IMR-90 (cell line): Measurements from ENCODE around the gene GREB1L. TPM values are rescaled to one million over a fixed set of nuclear protein-coding genes. Genes with fewer than 3 reads are reported as not detected.

Source experiments
- ATAC-seq: fragments of 200-7000 bp; cut with Tn5 transposase; 2 replicates; pipeline ENCODE4 v1.9.1; 2020; ENCODE audit warnings: low read depth, mild to moderate bottlenecking, moderate library complexity
- BruUV-seq: library from RNA; stranded (reverse); fragments of 400-500 nt; replicated peaks from 2 replicates; lab custom pipeline; 2021; lab: Mats Ljungman, UMichigan
- CTCF ChIA-PET: fragments of 300-600 bp; formaldehyde crosslinking; extraction: SDS; loops from one replicate; lab custom pipeline; 2021; ENCODE audit warnings: antibody characterized with exemption; lab: Yijun Ruan, JAX
- POLR2A ChIA-PET: fragments of 300-600 bp; sonication (Branson Sonifier 250); formaldehyde crosslinking; loops from one replicate; lab custom pipeline; 2022; ENCODE audit warnings: antibody characterized with exemption; ENCODE audit not compliant: unreplicated experiment; lab: Charles Lee
- DNase-seq: peaks from one replicate; pipeline ENCODE4 v3.0.0; 2013
- H2AFZ ChIP-seq: replicated peaks from 2 replicates; pipeline ENCODE3; 2013; ENCODE audit warnings: low read length, mild to moderate bottlenecking; ENCODE audit not compliant: poor library complexity
- H2AK5ac ChIP-seq: 2 replicates; pipeline ENCODE4 v1.6.1; 2013; ENCODE audit warnings: low read depth, low read length, inconsistent platforms
- H2AK9ac ChIP-seq: replicated peaks from 2 replicates; pipeline ENCODE3; 2013; ENCODE audit warnings: mild to moderate bottlenecking, low read depth, low read length, moderate library complexity; ENCODE audit not compliant: poor library complexity
- H2BK120ac ChIP-seq: 2 replicates; pipeline ENCODE4 v1.6.1; 2013; ENCODE audit warnings: low read depth, low read length, inconsistent platforms
- H2BK15ac ChIP-seq: 3 replicates; pipeline ENCODE4 v1.6.1; 2013; ENCODE audit warnings: low read depth, low read length, inconsistent platforms
- H2BK20ac ChIP-seq: 2 replicates; pipeline ENCODE4 v1.6.1; 2013; ENCODE audit warnings: low read depth, mild to moderate bottlenecking, inconsistent platforms, low read length, moderate library complexity
- H2BK5ac ChIP-seq: 2 replicates; pipeline ENCODE4 v1.6.1; 2013; ENCODE audit warnings: mild to moderate bottlenecking, low read depth, low read length, inconsistent platforms; ENCODE audit not compliant: poor library complexity, severe bottlenecking
- H3K14ac ChIP-seq: replicated peaks from 2 replicates; pipeline ENCODE4 v1.6.1; 2013; ENCODE audit warnings: low read depth, low read length, inconsistent platforms
- H3K18ac ChIP-seq: 2 replicates; pipeline ENCODE4 v1.6.1; 2013; ENCODE audit warnings: low read depth, low read length, control low read depth
- H3K23ac ChIP-seq: 2 replicates; pipeline ENCODE4 v1.6.1; 2013; ENCODE audit warnings: low read depth, low read length, inconsistent platforms
- H3K27ac ChIP-seq: 2 replicates; pipeline ENCODE4 v1.5.1; 2013; ENCODE audit warnings: mild to moderate bottlenecking, control low read depth, low read length; ENCODE audit not compliant: insufficient read depth
- H3K27me3 ChIP-seq: 2 replicates; pipeline ENCODE4 v1.6.1; 2013; ENCODE audit warnings: low read length; ENCODE audit not compliant: control insufficient read depth, insufficient read depth
- H3K36me3 ChIP-seq: 2 replicates; pipeline ENCODE4 v1.6.1; 2013; ENCODE audit warnings: low read length, mixed read lengths; ENCODE audit not compliant: control insufficient read depth, insufficient read depth
- H3K4ac ChIP-seq: 2 replicates; pipeline ENCODE4 v1.6.1; 2013; ENCODE audit warnings: low read depth, low read length, inconsistent platforms
- H3K4me1 ChIP-seq: 2 replicates; pipeline ENCODE4 v1.6.1; 2013; ENCODE audit warnings: low read length, mixed read lengths; ENCODE audit not compliant: control insufficient read depth, insufficient read depth
- H3K4me2 ChIP-seq: 2 replicates; pipeline ENCODE4 v1.6.1; 2013; ENCODE audit warnings: low read depth, mild to moderate bottlenecking, control low read depth, low read length, moderate library complexity
- H3K4me3 ChIP-seq: 2 replicates; pipeline ENCODE4 v1.5.1; 2013; ENCODE audit warnings: low read depth, mild to moderate bottlenecking, control low read depth, low read length, moderate library complexity; ENCODE audit not compliant: insufficient read depth
- H3K56ac ChIP-seq: 2 replicates; pipeline ENCODE4 v1.6.1; 2013; ENCODE audit warnings: low read length, inconsistent platforms; ENCODE audit not compliant: insufficient read depth; ENCODE audit errors: extremely low read depth
- H3K79me1 ChIP-seq, 2 experiments: 2 replicates each; pipeline ENCODE4 v1.6.1; 2013; ENCODE audit warnings: low read length in 2 of 2, inconsistent platforms in 1 of 2, low read depth in 1 of 2
- H3K9ac ChIP-seq: 2 replicates; pipeline ENCODE4 v1.6.1; 2013; ENCODE audit warnings: low read depth, low read length, control low read depth
- H3K9me1 ChIP-seq: 2 replicates; pipeline ENCODE4 v1.6.1; 2013; ENCODE audit warnings: low read length, inconsistent platforms; ENCODE audit not compliant: insufficient read depth
- H3K9me3 ChIP-seq: 2 replicates; pipeline ENCODE4 v1.6.1; 2013; ENCODE audit warnings: low read length; ENCODE audit not compliant: control insufficient read depth, insufficient read depth
- H4K20me1 ChIP-seq: 2 replicates; pipeline ENCODE4 v1.6.1; 2013; ENCODE audit warnings: low read length, inconsistent platforms; ENCODE audit not compliant: insufficient read depth
- H4K5ac ChIP-seq: 2 replicates; pipeline ENCODE4 v1.6.1; 2013; ENCODE audit warnings: mild to moderate bottlenecking, low read depth, low read length, control low read depth
- H4K8ac ChIP-seq, 2 experiments: 2 replicates each; pipeline ENCODE4 v1.6.1; 2013; ENCODE audit warnings: low read depth in 2 of 2, low read length in 2 of 2, control low read depth in 1 of 2, inconsistent platforms in 1 of 2
- H4K91ac ChIP-seq: 2 replicates; pipeline ENCODE4 v1.6.1; 2013; ENCODE audit warnings: low read depth, low read length, inconsistent platforms; ENCODE audit not compliant: insufficient read depth
- CTCF ChIP-seq: conservative IDR thresholded peaks from 2 replicates; pipeline ENCODE4 v1.5.1; 2012; ENCODE audit warnings: mild to moderate bottlenecking, low read depth, low read length, improper control_type of control experiment
- MAZ ChIP-seq: IDR thresholded peaks from 2 replicates; pipeline ENCODE4 v1.6.1; 2012; ENCODE audit warnings: low read depth, mild to moderate bottlenecking, low read length, improper control_type of control experiment, moderate library complexity, borderline replicate concordance
- USF2 ChIP-seq: fragments of 150-350 bp; IDR thresholded peaks from 2 replicates; pipeline ENCODE4 v1.6.1; 2017; ENCODE audit warnings: mild to moderate bottlenecking, antibody characterized with exemption, low read length, low read depth
- WGBS, 2 experiments: methylation state at CpG; one replicate each; pipeline versions ENCODE4 v1.1.5 to v1.1.7; 2013; ENCODE audit warnings: missing lambda C conversion rate in 2 of 2; ENCODE audit not compliant: insufficient read length in 1 of 2; ENCODE audit errors: extremely low coverage in 2 of 2; 5-methylcytosine and 5-hydroxymethylcytosine counted together
- dilution Hi-C: fragments of 300-500 bp; cut with HindIII; formaldehyde crosslinking; loops from one replicate; pipeline ENCODE4 v1.14.3; 2018; ENCODE audit warnings: low sequenced_read_pairs; ENCODE audit not compliant: unreplicated experiment
- in situ Hi-C: fragments of 300-500 bp; cut with MboI; formaldehyde crosslinking; loops from 3 replicates; pipeline ENCODE4 v1.14.3; 2019; ENCODE audit warnings: low sequenced_read_pairs, inconsistent platforms, mixed read lengths
- intact Hi-C: fragments of 100-400 bp; cut with micrococcal nuclease; formaldehyde crosslinking; loops from 2 replicates; pipeline ENCODE4 v1.10.0; 2022
- polyA plus RNA-seq, 3 experiments: library from polyadenylated mRNA; depleted of rRNA; stranded (reverse); fragments of >200 nt; gene quantifications; 2 replicates each; pipeline ENCODE4 v1.2.3, GENCODE V29; 2012; ENCODE audit warnings: low replicate concordance in 1 of 3
- total RNA-seq: library from RNA; depleted of rRNA; stranded (reverse); fragments of >200 nt; gene quantifications from 2 replicates; pipeline ENCODE4 v1.2.3, GENCODE V29; 2012

GREB1L gene
- total and polyA plus RNA-seq, 2 of the 4 experiments (the other 2 are of a cell fraction) = under 0.01 to 0.02 TPM

GRCh38 chr18:21489919-21490495, 248.0 kb downstream of the GREB1L start:
- Histone ChIP-seq H3K9ac (no peak overlapping the region), H2AFZ (no peak overlapping the region), H3K36me3 (no peaks in the 10 kb centered on the region), H4K5ac (no peak overlapping the region), H3K4ac (no peak overlapping the region), H3K14ac (no peak overlapping the region), H3K9me1 (no peaks in the 10 kb centered on the region), H3K79me1 (no peaks in the 10 kb centered on the region), H2BK20ac (no peak overlapping the region), H3K18ac (no peak overlapping the region), H2BK5ac (no peak overlapping the region), H3K27ac (no peak overlapping the region), H2BK15ac (no peak overlapping the region), H3K4me1 (0 out of 2 replicates have a peak, but pooled peaks cover 2% of the 10 kb centered on the region), H3K4me2 (no peak overlapping the region), H2BK120ac (no peak overlapping the region), H4K91ac (no peak overlapping the region), H3K23ac (no peak overlapping the region), H2AK9ac (no peak overlapping the region), H3K9me3 (no peaks in the 10 kb centered on the region), H2AK5ac (no peak overlapping the region), H3K27me3 (no peaks in the 10 kb centered on the region), H3K4me3 (no peak overlapping the region), H3K56ac (no peak overlapping the region), H4K8ac (no peak overlapping the region), H4K20me1 (no peaks in the 10 kb centered on the region)
- intact Hi-C loops = loop anchor here (1.0 to 5.0 kb wide), 4 partner anchors 110 to 466 kb away; partner anchors contain the start of genes ABHD3 and ESCO1
- WGBS, 2 experiments = 89% methylated on average over 7 of the region's 15 CpGs; no CpG with 5 or more reads in 1 of the 2 experiments
- ATAC-seq (no peak), DNase-seq (no peak)
- in situ Hi-C loops = loop anchor here (25.0 kb wide), 1 partner anchor 472 kb away; no protein-coding TSS in a partner anchor
- ChIA-PET CTCF (interaction anchor here (0.9 to 1.6 kb wide), 3 partner anchors 12 to 111 kb away, joined by 3 to 5 read pairs (median 5); partner anchors contain the start of gene ESCO1), POLR2A (no interaction called here)
- dilution Hi-C loops = no loop called here
- no TSS peak for BruUV-seq
- TF ChIP-seq USF2 (no peak), MAZ (no peak), CTCF (no peak)
